Endothelial cell of umbilical vein (primary cell): ENCODE data around the gene KIF6.

Source experiments
- CTCF ChIP-seq, 2 donors: IDR thresholded peaks; 1 replicate in 1 of 2; 2 replicates in 1 of 2; pipeline ENCODE4 v1.5.1; 2011; ENCODE audit warnings: low read length in 2 of 2, mild to moderate bottlenecking in 2 of 2, moderate library complexity in 2 of 2, control low read depth in 1 of 2, inconsistent platforms in 1 of 2, low read depth in 1 of 2; ENCODE audit not compliant: insufficient read depth in 1 of 2; ENCODE audit errors: extremely low read depth in 1 of 2
- MAX ChIP-seq: IDR thresholded peaks from 2 replicates; pipeline ENCODE4 v1.6.1; 2011; ENCODE audit not compliant: insufficient read depth, insufficient read length
- POLR2A ChIP-seq: IDR thresholded peaks from 2 replicates; pipeline ENCODE4 v1.6.1; 2012; ENCODE audit warnings: low read depth, mild to moderate bottlenecking, control low read depth, low read length

- TF ChIP-seq CTCF (IDR thresholded peaks at IDR 0.05; ENCODE audit: extremely low read depth in 1 of 2, insufficient read depth in 1 of 2, low read depth in 1 of 2, low read length in 2 of 2) (no peak), POLR2A (no peak), MAX (no peak)
Observed at GRCh38 chr6:39304951-39305350, 420.3 kb downstream of the KIF6 start.
